ENCODE data around the gene GOLGA6L4. TPM values are rescaled to one million over a fixed set of nuclear protein-coding genes. Genes with fewer than 3 reads are reported as not detected.
"Not testable (repeated sequence)": the region's sequence is repeated elsewhere in the genome, so short reads cannot be mapped to it uniquely, and the experiment has no call there.

Gene GOLGA6L4
- total RNA-seq (2021) = 1.5 and 2.4 TPM in 2 replicates
- Bru-seq, nascent RNA = not detected
- percentile 8 among the genes with signal in this experiment for BruChase-seq, experiment 1, labeled RNA remaining after a 2-hour chase
- BruChase-seq, experiment 2, labeled RNA remaining after a 6-hour chase = percentile 20 among the genes with signal in this experiment
- long read RNA-seq = 0 reads

DNA sequence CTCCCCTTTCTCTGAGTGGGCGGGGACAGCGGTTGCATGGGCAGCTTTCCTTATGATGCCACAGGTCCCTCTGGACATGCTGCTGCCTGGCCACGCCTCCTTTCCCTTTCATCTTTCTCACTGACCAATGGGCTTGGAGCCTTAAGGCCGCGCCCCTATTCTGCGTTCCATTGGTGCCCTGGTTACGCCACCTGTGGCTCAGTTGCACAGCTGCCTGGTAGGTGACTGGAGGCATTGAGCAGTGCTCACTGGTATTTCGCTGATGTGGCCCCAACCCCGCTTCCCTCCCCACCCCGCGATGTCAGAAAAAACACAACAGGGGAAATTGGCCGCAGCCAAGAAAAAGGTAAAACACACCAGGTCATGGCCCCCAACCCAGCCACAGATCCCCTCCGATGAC is at the start of gene GOLGA6L4:
Gene GOLGA6L4, plus strand, starts transcription at position 201 of the 400 bp plus-strand sequence. Its CDS starts 62 bp downstream, at position 263.
- POLR2A ChIA-PET (ENCODE audit: low non-redundant PET); H3K4me1 ChIP-seq (ENCODE audit: insufficient read depth, low read length, poor library complexity, severe bottlenecking); H3K36me3 ChIP-seq (ENCODE audit: insufficient read depth, low read length, poor library complexity, severe bottlenecking); H3K4me3 ChIP-seq (ENCODE audit: low read depth, low read length, poor library complexity, severe bottlenecking); BruUV-seq (replicated peaks); DNase-seq (ENCODE audit: low spot score); H3K27me3 ChIP-seq (replicated peaks; ENCODE audit: insufficient read depth, low read depth, low read length, poor library complexity); CTCF ChIA-PET; H3K27ac ChIP-seq (ENCODE audit: low read depth, low read length, poor library complexity, severe bottlenecking); H3K9me3 ChIP-seq (ENCODE audit: low read depth, low read length, poor library complexity, severe bottlenecking); intact Hi-C loops (cut with micrococcal nuclease; ENCODE audit: unreplicated experiment): not testable (repeated sequence)

- not testable (repeated sequence) for BruUV-seq (replicated peaks); DNase-seq (ENCODE audit: low spot score); H3K36me3 ChIP-seq (ENCODE audit: insufficient read depth, low read length, poor library complexity, severe bottlenecking)
Observed at GRCh38 chr15:84192982-84193381, 42.6 kb upstream of the GOLGA6L4 start.

GRCh38 chr15:84195603-84196002 is 40.0 kb upstream of the GOLGA6L4 start:
- H3K36me3 ChIP-seq (ENCODE audit: insufficient read depth, low read length, poor library complexity, severe bottlenecking); DNase-seq (ENCODE audit: low spot score); H3K27ac ChIP-seq (ENCODE audit: low read depth, low read length, poor library complexity, severe bottlenecking); H3K4me3 ChIP-seq (ENCODE audit: low read depth, low read length, poor library complexity, severe bottlenecking); intact Hi-C loops (cut with micrococcal nuclease; ENCODE audit: unreplicated experiment); BruUV-seq (replicated peaks); CTCF ChIA-PET; POLR2A ChIA-PET (ENCODE audit: low non-redundant PET); H3K4me1 ChIP-seq (ENCODE audit: insufficient read depth, low read length, poor library complexity, severe bottlenecking); H3K27me3 ChIP-seq (replicated peaks; ENCODE audit: insufficient read depth, low read depth, low read length, poor library complexity); H3K9me3 ChIP-seq (ENCODE audit: low read depth, low read length, poor library complexity, severe bottlenecking): not testable (repeated sequence)

More at GRCh38 chr15:84192982-84193381, 42.6 kb upstream of the GOLGA6L4 start:
- H3K4me3 ChIP-seq (ENCODE audit: low read depth, low read length, poor library complexity, severe bottlenecking); H3K27ac ChIP-seq (ENCODE audit: low read depth, low read length, poor library complexity, severe bottlenecking); H3K27me3 ChIP-seq (replicated peaks; ENCODE audit: insufficient read depth, low read depth, low read length, poor library complexity); H3K9me3 ChIP-seq (ENCODE audit: low read depth, low read length, poor library complexity, severe bottlenecking); intact Hi-C loops (cut with micrococcal nuclease; ENCODE audit: unreplicated experiment); CTCF ChIA-PET; H3K4me1 ChIP-seq (ENCODE audit: insufficient read depth, low read length, poor library complexity, severe bottlenecking); POLR2A ChIA-PET (ENCODE audit: low non-redundant PET): not testable (repeated sequence)

DNA sequence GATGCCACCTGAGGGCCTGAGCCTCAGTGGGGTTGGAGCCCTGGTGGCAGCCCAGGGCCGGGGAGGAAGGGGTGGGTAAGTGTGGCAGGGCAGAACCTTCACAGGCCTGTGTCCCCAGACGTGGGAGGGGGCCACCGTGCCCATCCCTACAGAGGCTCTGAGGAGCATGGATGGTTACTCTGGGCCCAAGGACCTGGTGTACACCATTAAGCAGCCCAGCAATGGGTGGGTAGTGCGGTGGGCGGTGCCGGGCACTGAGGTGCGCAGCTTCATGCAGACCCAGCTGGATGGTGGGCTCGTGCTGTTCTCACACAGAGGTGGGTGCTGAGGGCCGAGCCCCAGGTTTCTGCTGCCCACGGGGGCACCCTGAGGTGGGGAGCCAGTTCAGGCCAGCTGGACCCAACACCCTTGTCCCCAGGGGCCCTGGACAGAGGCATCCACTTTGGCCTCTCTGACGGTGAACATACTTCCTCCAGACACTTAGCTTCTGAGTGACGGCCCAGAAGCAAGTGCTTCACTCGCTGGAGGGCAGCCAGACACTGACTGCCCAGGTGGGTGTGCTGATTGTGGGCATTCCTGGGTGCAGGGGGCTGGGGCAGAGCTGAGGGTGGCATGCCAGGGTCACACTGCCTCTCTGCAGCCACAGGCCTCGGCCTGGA is 38.9 kb upstream of the GOLGA6L4 start:
- H3K27ac ChIP-seq (ENCODE audit: low read depth, low read length, poor library complexity, severe bottlenecking); H3K36me3 ChIP-seq (ENCODE audit: insufficient read depth, low read length, poor library complexity, severe bottlenecking); DNase-seq (ENCODE audit: low spot score); CTCF ChIA-PET; POLR2A ChIA-PET (ENCODE audit: low non-redundant PET); intact Hi-C loops (cut with micrococcal nuclease; ENCODE audit: unreplicated experiment); BruUV-seq (replicated peaks); H3K9me3 ChIP-seq (ENCODE audit: low read depth, low read length, poor library complexity, severe bottlenecking); H3K4me3 ChIP-seq (ENCODE audit: low read depth, low read length, poor library complexity, severe bottlenecking); H3K27me3 ChIP-seq (replicated peaks; ENCODE audit: insufficient read depth, low read depth, low read length, poor library complexity); H3K4me1 ChIP-seq (ENCODE audit: insufficient read depth, low read length, poor library complexity, severe bottlenecking): not testable (repeated sequence)

- DNase-seq (ENCODE audit: low spot score); H3K27ac ChIP-seq (ENCODE audit: low read depth, low read length, poor library complexity, severe bottlenecking); H3K36me3 ChIP-seq (ENCODE audit: insufficient read depth, low read length, poor library complexity, severe bottlenecking); H3K27me3 ChIP-seq (replicated peaks; ENCODE audit: insufficient read depth, low read depth, low read length, poor library complexity); H3K4me3 ChIP-seq (ENCODE audit: low read depth, low read length, poor library complexity, severe bottlenecking); intact Hi-C loops (cut with micrococcal nuclease; ENCODE audit: unreplicated experiment); BruUV-seq (replicated peaks); H3K9me3 ChIP-seq (ENCODE audit: low read depth, low read length, poor library complexity, severe bottlenecking); CTCF ChIA-PET; POLR2A ChIA-PET (ENCODE audit: low non-redundant PET); H3K4me1 ChIP-seq (ENCODE audit: insufficient read depth, low read length, poor library complexity, severe bottlenecking): not testable (repeated sequence)
Observed at GRCh38 chr15:84199865-84200264, 35.7 kb upstream of the GOLGA6L4 start.

DNA sequence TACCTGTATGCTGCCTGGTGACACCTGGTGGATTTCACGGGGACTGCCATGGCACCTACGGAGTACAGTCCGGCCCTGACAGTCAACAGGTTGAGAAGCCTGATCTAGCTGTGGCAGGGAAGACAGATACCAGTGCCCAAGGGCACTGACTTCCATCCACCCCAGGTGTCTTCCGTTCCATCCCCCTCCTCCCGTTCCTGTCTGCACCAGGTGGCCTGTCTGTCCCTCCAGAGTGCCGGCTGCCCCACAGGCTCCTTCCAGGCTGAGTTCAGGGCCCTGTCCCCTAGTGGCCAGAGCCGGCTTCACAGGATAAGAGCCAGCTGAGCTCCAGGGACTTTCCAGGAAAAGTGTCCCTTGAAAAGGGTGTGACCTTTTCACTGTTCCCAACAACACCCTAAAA is 10.9 kb downstream of the GOLGA6L4 start:
- DNase-seq (ENCODE audit: low spot score); intact Hi-C loops (cut with micrococcal nuclease; ENCODE audit: unreplicated experiment); H3K36me3 ChIP-seq (ENCODE audit: insufficient read depth, low read length, poor library complexity, severe bottlenecking); H3K27me3 ChIP-seq (replicated peaks; ENCODE audit: insufficient read depth, low read depth, low read length, poor library complexity); CTCF ChIA-PET; H3K4me1 ChIP-seq (ENCODE audit: insufficient read depth, low read length, poor library complexity, severe bottlenecking); BruUV-seq (replicated peaks); H3K4me3 ChIP-seq (ENCODE audit: low read depth, low read length, poor library complexity, severe bottlenecking); H3K27ac ChIP-seq (ENCODE audit: low read depth, low read length, poor library complexity, severe bottlenecking); POLR2A ChIA-PET (ENCODE audit: low non-redundant PET); H3K9me3 ChIP-seq (ENCODE audit: low read depth, low read length, poor library complexity, severe bottlenecking): not testable (repeated sequence)

All from A673 (cell line).